Measurements from ENCODE around the gene G6PC3.

The G6PC3 gene

GRCh38 chr17:44124118-44124438 lies 53.5 kb downstream of the G6PC3 start:
- no peak for TF ChIP-seq TEAD4 (IDR thresholded peaks at IDR 0.05)
- no peak for TF ChIP-seq CREB1 (IDR thresholded peaks at IDR 0.05; ENCODE audit: low read depth)
